Measurements from ENCODE around the gene NASP.

NASP gene

DNA sequence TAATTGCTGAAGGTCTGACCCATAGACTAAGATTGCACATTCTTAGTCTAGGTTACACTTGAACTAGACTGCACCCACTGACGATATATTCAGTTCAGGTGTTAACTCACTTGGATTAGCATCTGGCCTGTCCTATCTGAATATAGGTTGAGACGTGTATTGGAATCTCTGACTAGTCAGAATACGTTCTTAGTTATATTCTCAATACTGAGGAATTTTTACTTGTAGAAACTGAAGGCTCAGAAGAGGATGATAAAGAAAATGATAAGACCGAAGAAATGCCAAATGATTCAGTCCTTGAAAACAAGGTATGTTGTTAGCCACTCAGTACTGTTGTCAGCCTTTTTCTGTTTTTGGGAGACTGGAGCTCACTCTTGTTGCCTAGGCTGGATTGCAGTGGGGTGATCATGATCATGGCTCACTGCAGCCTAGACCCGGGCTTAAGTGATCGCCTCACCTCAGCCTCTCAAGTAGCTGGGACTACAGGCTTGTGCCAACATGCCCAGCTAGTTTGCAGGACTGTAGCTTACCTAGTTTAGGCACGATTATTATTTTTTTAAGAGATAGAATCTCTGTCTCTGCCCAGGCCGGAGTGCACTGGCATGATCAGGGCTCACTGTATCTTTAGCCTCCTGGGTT is 29.2 kb downstream of the NASP start:
- no peak overlapping the region for H3K27ac ChIP-seq
- TF ChIP-seq, protein P1, sequence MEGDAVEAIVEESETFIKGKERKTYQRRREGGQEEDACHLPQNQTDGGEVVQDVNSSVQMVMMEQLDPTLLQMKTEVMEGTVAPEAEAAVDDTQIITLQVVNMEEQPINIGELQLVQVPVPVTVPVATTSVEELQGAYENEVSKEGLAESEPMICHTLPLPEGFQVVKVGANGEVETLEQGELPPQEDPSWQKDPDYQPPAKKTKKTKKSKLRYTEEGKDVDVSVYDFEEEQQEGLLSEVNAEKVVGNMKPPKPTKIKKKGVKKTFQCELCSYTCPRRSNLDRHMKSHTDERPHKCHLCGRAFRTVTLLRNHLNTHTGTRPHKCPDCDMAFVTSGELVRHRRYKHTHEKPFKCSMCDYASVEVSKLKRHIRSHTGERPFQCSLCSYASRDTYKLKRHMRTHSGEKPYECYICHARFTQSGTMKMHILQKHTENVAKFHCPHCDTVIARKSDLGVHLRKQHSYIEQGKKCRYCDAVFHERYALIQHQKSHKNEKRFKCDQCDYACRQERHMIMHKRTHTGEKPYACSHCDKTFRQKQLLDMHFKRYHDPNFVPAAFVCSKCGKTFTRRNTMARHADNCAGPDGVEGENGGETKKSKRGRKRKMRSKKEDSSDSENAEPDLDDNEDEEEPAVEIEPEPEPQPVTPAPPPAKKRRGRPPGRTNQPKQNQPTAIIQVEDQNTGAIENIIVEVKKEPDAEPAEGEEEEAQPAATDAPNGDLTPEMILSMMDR (IDR thresholded peaks at IDR 0.05): no peak
- H3K9ac ChIP-seq: no peak overlapping the region
- H3K4me3 ChIP-seq (ENCODE audit: low read depth, low read length): no peak overlapping the region
- H3K27me3 ChIP-seq (ENCODE audit: control insufficient read depth, insufficient read depth, low read length): no peaks in the 10 kb centered on the region
- H3K9me3 ChIP-seq (ENCODE audit: control insufficient read depth, low read length): no peaks in the 10 kb centered on the region
- H3K79me2 ChIP-seq: no peaks in the 10 kb centered on the region
- H3K4me1 ChIP-seq: no peaks in the 10 kb centered on the region
- H3K4me2 ChIP-seq (ENCODE audit: low read length): no peak overlapping the region
- no peak overlapping the region for H2AFZ ChIP-seq
- no peaks in the 10 kb centered on the region for H3K36me3 ChIP-seq (ENCODE audit: control insufficient read depth, insufficient read depth, low read length)

DNA sequence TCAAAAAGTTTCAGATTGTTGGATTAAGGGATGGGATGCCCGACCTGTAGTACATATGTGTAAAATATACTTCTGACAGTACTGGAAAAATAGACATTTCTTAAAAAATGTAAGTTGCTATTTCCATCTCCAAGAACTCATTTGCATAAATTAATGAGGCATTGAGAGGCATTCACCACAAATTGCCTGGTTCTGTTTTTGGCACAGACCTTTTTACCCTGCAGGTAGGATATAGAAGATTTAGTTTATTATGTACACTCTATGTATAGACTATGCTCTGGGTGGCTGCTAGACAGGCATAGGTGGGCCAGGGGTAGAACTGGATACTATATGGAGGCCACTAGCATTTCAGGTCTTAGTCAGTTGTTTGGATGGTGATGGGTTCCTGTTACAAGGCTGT is 32.0 kb downstream of the NASP start:
- Histone ChIP-seq H3K36me3 (ENCODE audit: control insufficient read depth, insufficient read depth, low read length) (no peaks in the 10 kb centered on the region), H3K27ac (no peak overlapping the region), H3K79me2 (no peaks in the 10 kb centered on the region)

DNA sequence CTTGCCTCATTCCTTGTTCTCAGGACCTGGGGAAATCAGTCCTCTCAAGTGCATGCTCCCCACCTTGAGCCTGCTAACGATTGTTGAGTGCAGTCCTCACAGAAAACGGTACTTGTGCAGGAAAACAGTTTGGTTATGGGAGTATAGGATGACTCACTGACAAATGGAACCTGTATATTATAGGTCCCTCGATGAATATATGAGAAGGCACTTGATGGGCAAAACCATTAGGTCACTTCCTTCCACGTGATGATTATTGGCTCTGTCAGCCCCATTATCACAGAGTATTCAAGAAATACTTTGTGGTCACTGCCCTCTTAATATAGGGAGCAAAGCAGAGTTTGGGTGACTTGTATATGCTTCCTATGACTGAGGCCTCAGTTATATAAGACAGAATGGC is 33.8 kb downstream of the NASP start:
- H3K9ac ChIP-seq: no peak overlapping the region
- H3K4me3 ChIP-seq (ENCODE audit: low read depth, low read length): no peak overlapping the region
- TF ChIP-seq, protein P1 (IDR thresholded peaks at IDR 0.05): no peak
- H3K27ac ChIP-seq: no peak overlapping the region
- no peaks in the 10 kb centered on the region for H3K27me3 ChIP-seq (ENCODE audit: control insufficient read depth, insufficient read depth, low read length)
- no peaks in the 10 kb centered on the region for H3K4me1 ChIP-seq
- H3K9me3 ChIP-seq (ENCODE audit: control insufficient read depth, low read length): no peaks in the 10 kb centered on the region
- no peak overlapping the region for H3K4me2 ChIP-seq (ENCODE audit: low read length)
- H3K36me3 ChIP-seq (ENCODE audit: control insufficient read depth, insufficient read depth, low read length): no peaks in the 10 kb centered on the region
- H2AFZ ChIP-seq: no peak overlapping the region
- H3K79me2 ChIP-seq: no peaks in the 10 kb centered on the region

More for the DNA sequence above, 32.0 kb downstream of the NASP start:
- H3K4me3 ChIP-seq (ENCODE audit: low read depth, low read length): no peak overlapping the region
- no peaks in the 10 kb centered on the region for H3K9me3 ChIP-seq (ENCODE audit: control insufficient read depth, low read length)
- no peak overlapping the region for H2AFZ ChIP-seq
- H3K9ac ChIP-seq: no peak overlapping the region
- no peak overlapping the region for H3K4me2 ChIP-seq (ENCODE audit: low read length)
- TF ChIP-seq, protein P1 (IDR thresholded peaks at IDR 0.05): no peak
- H3K4me1 ChIP-seq: no peaks in the 10 kb centered on the region
- H3K27me3 ChIP-seq (ENCODE audit: control insufficient read depth, insufficient read depth, low read length): no peaks in the 10 kb centered on the region

DNA sequence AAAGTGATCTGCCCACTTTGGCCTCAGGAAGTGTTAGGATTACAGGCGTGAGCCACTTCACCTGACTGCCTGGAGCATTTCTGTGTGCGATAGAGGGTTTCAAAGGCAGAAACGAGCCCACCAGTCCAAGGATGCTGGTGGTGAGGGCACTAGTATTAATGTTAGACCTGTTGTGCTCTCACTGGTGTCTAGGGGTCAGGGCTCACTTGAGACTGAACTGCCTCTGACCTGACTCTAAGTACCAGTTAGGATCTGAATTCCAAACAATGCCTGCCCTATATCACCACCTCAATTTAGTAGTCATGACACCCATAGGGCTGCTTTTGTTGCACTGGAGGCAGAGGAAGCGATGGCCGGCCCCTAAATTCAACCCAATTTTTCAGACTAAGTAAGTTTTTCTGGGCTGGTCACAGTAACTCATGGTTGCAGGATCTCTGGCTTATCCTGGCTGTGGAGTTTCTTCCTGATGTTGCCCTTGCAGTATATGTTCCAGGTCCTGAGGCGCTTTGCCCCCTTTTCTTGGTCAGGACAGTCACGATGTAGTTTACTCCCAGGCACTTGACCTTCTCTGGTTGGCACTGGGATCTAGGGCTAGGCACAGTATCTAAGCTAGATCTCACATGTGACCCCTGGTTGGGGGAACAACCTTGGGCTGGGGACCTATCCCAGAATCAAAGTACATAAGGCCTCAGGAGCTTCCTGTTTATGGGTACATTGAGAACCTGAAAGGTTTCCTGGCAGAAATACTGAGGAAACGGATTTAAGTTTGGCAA is 35.5 kb downstream of the NASP start:
- Histone ChIP-seq H3K9ac (no peak overlapping the region), H3K79me2 (no peaks in the 10 kb centered on the region), H3K4me1 (no peaks in the 10 kb centered on the region), H3K4me2 (ENCODE audit: low read length) (no peak overlapping the region), H2AFZ (no peak overlapping the region), H3K9me3 (ENCODE audit: control insufficient read depth, low read length) (no peaks in the 10 kb centered on the region), H3K27ac (peak overlapping the region; percentile 15), H3K27me3 (ENCODE audit: control insufficient read depth, insufficient read depth, low read length) (no peaks in the 10 kb centered on the region), H3K36me3 (ENCODE audit: control insufficient read depth, insufficient read depth, low read length) (no peaks in the 10 kb centered on the region), H3K4me3 (ENCODE audit: low read depth, low read length) (no peak overlapping the region)
- TF ChIP-seq, protein P1 (IDR thresholded peaks at IDR 0.05): no peak
